ENCODE results near the gene YIPF3. TPM values are rescaled to one million over a fixed set of nuclear protein-coding genes. Genes with fewer than 3 reads are reported as not detected.

Gene YIPF3
- total RNA-seq (ENCODE audit: low replicate concordance), result 110 and 288 TPM in 2 replicates

DNA sequence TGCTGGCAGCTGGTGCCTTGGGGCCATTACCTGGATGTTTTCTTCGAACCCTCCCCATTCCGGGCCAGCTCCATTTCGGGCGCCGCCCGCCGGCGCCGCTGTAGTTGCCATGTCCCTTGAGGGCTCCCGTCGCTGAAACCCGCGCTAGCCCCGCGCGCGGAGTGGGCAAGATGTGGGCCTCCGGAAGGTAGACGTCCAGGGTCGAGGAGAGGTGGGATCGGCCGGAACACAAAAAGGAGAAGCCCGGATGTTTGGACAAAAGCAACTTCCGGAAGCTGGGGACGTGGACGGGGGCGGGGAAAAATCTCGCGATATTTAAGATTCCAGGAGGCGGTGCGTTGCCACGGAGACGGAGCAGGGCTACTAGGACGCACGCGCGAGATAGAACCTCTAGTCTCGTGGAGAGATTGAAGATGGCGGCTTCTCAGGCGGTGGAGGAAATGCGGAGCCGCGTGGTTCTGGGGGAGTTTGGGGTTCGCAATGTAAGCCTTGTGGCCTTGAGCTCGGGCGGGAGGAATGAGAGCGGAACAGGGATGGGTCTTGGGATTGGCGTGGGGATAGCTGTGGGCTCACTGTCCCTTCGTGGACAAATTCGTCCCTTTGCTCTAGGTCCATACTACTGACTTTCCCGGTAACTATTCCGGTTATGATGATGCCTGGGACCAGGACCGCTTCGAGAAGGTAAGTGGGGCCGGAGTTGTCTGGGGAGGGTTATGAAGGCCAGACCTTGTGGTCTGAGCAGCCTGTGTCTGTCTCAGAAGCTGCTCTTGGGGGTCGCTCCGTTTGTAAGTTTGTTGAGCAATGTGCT lies at the start of gene YIPF3, which contains the start of gene POLR1C:
YIPF3 (minus strand) TSS at position 230 of the 808 bp plus-strand sequence; CDS start at position 111, 119 bp downstream.
POLR1C (plus strand) TSS at position 393 of the 808 bp plus-strand sequence; CDS start at position 414, 21 bp downstream.

DNA sequence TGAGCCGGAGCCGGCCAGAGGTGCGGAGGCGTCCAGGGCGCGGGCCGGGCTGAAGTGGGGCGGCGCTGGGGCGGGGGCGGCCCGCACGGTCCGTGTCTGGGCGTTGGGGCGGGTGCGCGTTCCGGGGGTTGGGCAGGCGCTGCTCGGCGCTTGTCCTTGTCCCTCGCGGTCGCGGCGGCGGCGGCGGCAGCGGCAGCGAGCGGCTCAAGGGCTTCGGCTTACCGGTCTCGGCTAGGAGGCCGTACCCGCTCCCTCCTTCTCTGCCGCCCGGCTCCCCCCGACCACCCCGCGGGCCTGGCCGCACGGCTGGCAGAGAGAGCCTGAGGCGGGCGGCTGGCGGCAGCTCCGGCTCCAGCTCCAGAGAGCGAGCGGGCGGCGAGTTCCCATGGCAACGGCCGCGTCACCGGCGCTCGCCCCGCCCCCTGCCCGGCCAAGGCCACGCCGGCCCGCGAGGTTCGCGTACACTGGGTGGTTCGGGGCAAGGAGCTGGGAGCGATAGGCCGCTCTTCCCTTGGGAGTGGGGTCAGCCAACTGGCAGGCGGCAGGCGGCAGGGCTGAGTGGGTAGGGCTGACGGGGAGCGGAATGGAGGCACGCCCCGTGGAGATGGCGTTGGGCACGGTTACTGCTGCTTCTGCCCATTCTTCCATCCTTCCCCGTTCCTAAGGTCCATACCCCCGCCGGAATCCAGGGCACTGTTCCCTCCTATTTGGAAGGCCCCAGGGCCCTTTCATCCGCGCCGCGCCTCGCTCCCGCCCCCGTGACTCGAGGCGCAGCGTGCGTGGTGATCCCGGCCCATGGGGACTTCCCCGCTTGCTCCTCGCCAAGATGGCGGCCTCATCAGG lies 6.5 kb downstream of the YIPF3 start, which contains the start of gene LRRC73:
LRRC73 (minus strand) TSS at position 363 of the 843 bp plus-strand sequence. CDS start 561 bp downstream, outside the sequence.

DNA sequence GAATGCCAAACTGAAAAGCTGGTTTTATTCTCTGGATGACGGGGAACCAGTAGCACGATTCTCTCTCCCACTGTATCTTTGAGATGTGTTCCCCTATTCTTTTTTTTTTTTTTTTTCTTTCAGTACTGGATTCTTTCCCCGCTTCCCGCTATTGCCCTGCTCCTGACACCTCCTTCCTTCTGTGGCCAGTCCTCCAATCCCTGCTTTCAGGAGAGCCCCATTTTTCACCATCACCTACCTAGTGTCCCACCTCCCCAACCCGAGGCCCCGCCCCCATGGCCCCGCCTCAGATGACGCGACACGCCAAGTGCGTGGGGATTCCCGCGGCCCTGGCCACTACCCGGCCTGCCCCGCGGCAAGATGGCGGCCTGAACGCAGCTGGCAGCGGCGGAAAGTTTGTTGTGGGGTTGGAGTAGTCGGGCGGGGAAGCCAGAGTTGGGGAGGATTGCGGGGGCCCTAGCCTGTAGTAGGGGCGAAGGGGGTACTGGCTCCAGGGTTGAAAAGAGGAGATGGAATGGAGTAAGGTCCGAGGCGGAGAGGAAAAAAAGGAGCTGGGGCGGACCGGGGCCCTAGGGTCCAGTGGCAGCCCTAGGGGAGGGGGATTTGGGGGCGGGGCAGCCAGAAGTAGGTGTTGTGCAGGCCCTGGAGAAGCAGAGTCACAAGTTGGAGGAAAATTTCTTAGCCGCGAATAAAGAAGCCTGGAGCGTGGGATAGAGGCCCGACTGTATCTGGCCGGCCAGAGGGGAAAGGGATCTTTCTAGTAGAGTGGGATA lies 39.3 kb downstream of the YIPF3 start, which contains the start of gene TJAP1:
TJAP1 (plus strand) TSS at position 336 of the 773 bp plus-strand sequence. CDS start 21,432 bp downstream, outside the sequence.

Other genes with a start within 250 kb of the YIPF3 start
- not detected in 2 replicates for gene SLC22A7, start 218.7 kb downstream of the YIPF3 start, total RNA-seq (ENCODE audit: low replicate concordance)
- gene CRIP3, start 208.1 kb downstream of the YIPF3 start, total RNA-seq (ENCODE audit: low replicate concordance), result 0.47 TPM in 1 of 2 replicates, not detected in the other
- 2.8 and 3.8 TPM in 2 replicates for gene ZNF318, start 147.3 kb downstream of the YIPF3 start, total RNA-seq (ENCODE audit: low replicate concordance)
- 12.3 and 12.4 TPM in 2 replicates for gene ABCC10, start 89.4 kb downstream of the YIPF3 start, total RNA-seq (ENCODE audit: low replicate concordance)
- gene DLK2, start 61.4 kb downstream of the YIPF3 start, total RNA-seq (ENCODE audit: low replicate concordance), result 0.23 and 0.47 TPM in 2 replicates
- 6.5 and 7.4 TPM in 2 replicates for gene TJAP1, start 39.4 kb downstream of the YIPF3 start, total RNA-seq (ENCODE audit: low replicate concordance)
- 0.12 and 0.30 TPM in 2 replicates for gene LRRC73, start 6.6 kb downstream of the YIPF3 start, total RNA-seq (ENCODE audit: low replicate concordance)
- gene POLR1C, start 163 bp upstream of the YIPF3 start, total RNA-seq (ENCODE audit: low replicate concordance), result 16.8 and 31.5 TPM in 2 replicates
- 17.3 and 17.7 TPM in 2 replicates for gene XPO5, start 59.1 kb upstream of the YIPF3 start, total RNA-seq (ENCODE audit: low replicate concordance)
- gene POLH, start 59.3 kb upstream of the YIPF3 start, total RNA-seq (ENCODE audit: low replicate concordance), result 15.7 and 22.0 TPM in 2 replicates
- gene GTPBP2, start 112.3 kb upstream of the YIPF3 start, total RNA-seq (ENCODE audit: low replicate concordance), result 44.0 and 52.9 TPM in 2 replicates
- gene MAD2L1BP, start 118.9 kb upstream of the YIPF3 start, total RNA-seq (ENCODE audit: low replicate concordance), result 9.2 and 15.8 TPM in 2 replicates
- 0.45 and 0.94 TPM in 2 replicates for gene RSPH9, start 128.1 kb upstream of the YIPF3 start, total RNA-seq (ENCODE audit: low replicate concordance)
- 29.6 and 42.8 TPM in 2 replicates for gene MRPS18A, start 170.9 kb upstream of the YIPF3 start, total RNA-seq (ENCODE audit: low replicate concordance)

All from smooth muscle cell of the coronary artery (primary cell).